ENCODE data around the gene OPCML. TPM values are rescaled to one million over a fixed set of nuclear protein-coding genes. Genes with fewer than 3 reads are reported as not detected.

Gene OPCML
- total and polyA plus RNA-seq, 7 donors: 0.01 to 0.80 (median 0.07) TPM; not detected in 4

GRCh38 chr11:132858223-132858622 lies 674.1 kb downstream of the OPCML start:
- intact Hi-C loops (cut with DNase I): no loop called here
- DNase-seq (no peak), ATAC-seq (no peak)
- H3K9me3 ChIP-seq: no peaks in the 10 kb centered on the region
- no peak overlapping the region for H3K27ac ChIP-seq
- no peak overlapping the region for H3K4me3 ChIP-seq
- no peaks in the 10 kb centered on the region for H3K36me3 ChIP-seq (ENCODE audit: insufficient read depth in 1 of 2, low read depth in 1 of 2)
- 6 to 16% (median 11%) methylated on average over 5 of the region's 5 CpGs for WGBS, 3 donors
- TF ChIP-seq, protein P1, sequence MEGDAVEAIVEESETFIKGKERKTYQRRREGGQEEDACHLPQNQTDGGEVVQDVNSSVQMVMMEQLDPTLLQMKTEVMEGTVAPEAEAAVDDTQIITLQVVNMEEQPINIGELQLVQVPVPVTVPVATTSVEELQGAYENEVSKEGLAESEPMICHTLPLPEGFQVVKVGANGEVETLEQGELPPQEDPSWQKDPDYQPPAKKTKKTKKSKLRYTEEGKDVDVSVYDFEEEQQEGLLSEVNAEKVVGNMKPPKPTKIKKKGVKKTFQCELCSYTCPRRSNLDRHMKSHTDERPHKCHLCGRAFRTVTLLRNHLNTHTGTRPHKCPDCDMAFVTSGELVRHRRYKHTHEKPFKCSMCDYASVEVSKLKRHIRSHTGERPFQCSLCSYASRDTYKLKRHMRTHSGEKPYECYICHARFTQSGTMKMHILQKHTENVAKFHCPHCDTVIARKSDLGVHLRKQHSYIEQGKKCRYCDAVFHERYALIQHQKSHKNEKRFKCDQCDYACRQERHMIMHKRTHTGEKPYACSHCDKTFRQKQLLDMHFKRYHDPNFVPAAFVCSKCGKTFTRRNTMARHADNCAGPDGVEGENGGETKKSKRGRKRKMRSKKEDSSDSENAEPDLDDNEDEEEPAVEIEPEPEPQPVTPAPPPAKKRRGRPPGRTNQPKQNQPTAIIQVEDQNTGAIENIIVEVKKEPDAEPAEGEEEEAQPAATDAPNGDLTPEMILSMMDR (IDR thresholded peaks at IDR 0.05): no peak
- H3K27me3 ChIP-seq (ENCODE audit: insufficient read depth in 3 of 3, low read length in 2 of 3): no peaks in the 10 kb centered on the region
- no peaks in the 10 kb centered on the region for H3K4me1 ChIP-seq

DNA sequence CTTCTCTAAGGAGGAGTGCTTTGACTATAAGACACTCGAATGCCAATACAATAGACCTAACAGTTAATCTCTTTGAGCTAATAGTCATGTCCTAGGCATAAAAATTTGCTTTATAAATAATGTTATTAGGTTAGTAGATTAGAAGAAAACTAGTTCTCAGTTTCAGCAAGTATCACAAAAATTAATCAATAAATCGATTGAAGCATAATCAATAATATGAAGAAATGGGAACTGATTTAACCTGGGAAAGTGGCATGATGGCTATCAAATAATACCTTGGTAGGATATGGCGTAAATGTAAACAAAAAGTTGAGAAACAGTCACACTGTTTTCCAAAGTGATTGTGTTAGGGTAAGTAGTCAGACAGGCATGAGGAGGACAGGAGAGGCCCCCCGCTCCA lies 676.3 kb downstream of the OPCML start:
- Histone ChIP-seq H3K4me3 (no peak overlapping the region), H3K9me3 (no peaks in the 10 kb centered on the region), H3K27ac (no peak overlapping the region), H3K36me3 (ENCODE audit: insufficient read depth in 1 of 2, low read depth in 1 of 2) (no peaks in the 10 kb centered on the region), H3K4me1 (no peaks in the 10 kb centered on the region), H3K27me3 (ENCODE audit: insufficient read depth in 3 of 3, low read length in 2 of 3) (no peaks in the 10 kb centered on the region)
- no peak for DNase-seq
- TF ChIP-seq, protein P1 (IDR thresholded peaks at IDR 0.05): no peak
- 81 to 96% (median 94%) methylated on average over 4 of the region's 4 CpGs for WGBS, 3 donors
- intact Hi-C loops (cut with DNase I): no loop called here
- no peak for ATAC-seq

- H3K4me3 ChIP-seq: no peak overlapping the region
- WGBS, 3 donors: 91 to 96% (median 94%) methylated on average over 3 of the region's 3 CpGs
Observed at GRCh38 chr11:132855516-132855915, 676.8 kb downstream of the OPCML start.

DNA sequence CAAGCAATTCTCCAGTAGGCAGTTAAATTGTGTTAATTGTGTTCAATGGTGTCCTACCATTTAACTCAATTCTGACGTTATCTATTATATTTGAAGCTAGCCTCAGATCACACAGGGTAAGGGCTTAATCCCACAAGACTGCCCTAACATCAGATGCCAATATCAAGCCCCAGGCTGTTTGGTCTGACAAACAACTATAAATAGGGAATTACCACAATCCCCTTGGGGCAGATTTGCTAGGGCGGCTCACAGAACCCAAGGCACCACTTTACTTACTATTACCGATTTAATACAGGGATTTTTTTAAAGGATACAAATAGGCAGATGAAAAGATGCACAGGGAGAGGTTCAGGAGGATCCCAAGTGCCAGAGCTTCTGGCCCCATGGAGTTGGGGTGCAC lies 678.4 kb downstream of the OPCML start:
- 73 to 83% (median 77%) methylated on average over 3 of the region's 3 CpGs for WGBS, 3 donors
- Histone ChIP-seq H3K36me3 (ENCODE audit: insufficient read depth in 1 of 2, low read depth in 1 of 2) (no peaks in the 10 kb centered on the region), H3K9me3 (no peaks in the 10 kb centered on the region), H3K4me1 (no peaks in the 10 kb centered on the region), H3K27me3 (ENCODE audit: insufficient read depth in 3 of 3, low read length in 2 of 3) (no peaks in the 10 kb centered on the region), H3K27ac (no peak overlapping the region), H3K4me3 (no peak overlapping the region)
- TF ChIP-seq, protein P1 (IDR thresholded peaks at IDR 0.05): no peak
- ATAC-seq (no peak), DNase-seq (no peak)
- intact Hi-C loops (cut with DNase I): no loop called here

More at GRCh38 chr11:132855516-132855915, 676.8 kb downstream of the OPCML start:
- DNase-seq (no peak), ATAC-seq (no peak)
- no peak overlapping the region for H3K27ac ChIP-seq
- H3K36me3 ChIP-seq (ENCODE audit: insufficient read depth in 1 of 2, low read depth in 1 of 2): no peaks in the 10 kb centered on the region
- no peaks in the 10 kb centered on the region for H3K27me3 ChIP-seq (ENCODE audit: insufficient read depth in 3 of 3, low read length in 2 of 3)
- H3K4me1 ChIP-seq: no peaks in the 10 kb centered on the region
- intact Hi-C loops (cut with DNase I): no loop called here
- TF ChIP-seq, protein P1 (IDR thresholded peaks at IDR 0.05): no peak
- no peaks in the 10 kb centered on the region for H3K9me3 ChIP-seq

DNA sequence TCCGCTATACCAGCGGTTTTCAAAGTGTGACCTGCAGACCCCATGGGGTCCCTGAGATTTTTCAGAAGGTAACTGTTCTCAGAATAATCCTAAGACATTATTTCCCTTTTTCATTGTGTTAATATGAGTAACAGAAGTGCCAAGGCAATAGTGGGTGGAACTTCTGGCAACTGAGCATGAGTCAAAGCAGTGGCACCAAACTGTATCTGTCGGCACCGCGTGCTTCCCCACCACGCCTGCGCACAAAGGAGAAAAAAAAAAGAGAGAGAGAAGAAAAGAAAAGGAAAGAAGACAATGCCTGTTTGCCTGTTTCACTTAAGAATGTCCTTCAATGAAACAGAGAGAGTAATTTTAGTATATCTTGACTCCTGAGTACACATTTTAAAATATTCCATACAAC lies 679.9 kb downstream of the OPCML start:
- no peaks in the 10 kb centered on the region for H3K9me3 ChIP-seq
- 90 to 96% (median 93%) methylated on average over 7 of the region's 7 CpGs for WGBS, 3 donors
- no peaks in the 10 kb centered on the region for H3K27me3 ChIP-seq (ENCODE audit: insufficient read depth in 3 of 3, low read length in 2 of 3)
- H3K27ac ChIP-seq: no peak overlapping the region
- no peaks in the 10 kb centered on the region for H3K36me3 ChIP-seq (ENCODE audit: insufficient read depth in 1 of 2, low read depth in 1 of 2)
- H3K4me3 ChIP-seq: no peak overlapping the region
- no peaks in the 10 kb centered on the region for H3K4me1 ChIP-seq
- DNase-seq (no peak), ATAC-seq (no peak)
- intact Hi-C loops (cut with DNase I): no loop called here
- TF ChIP-seq, protein P1 (IDR thresholded peaks at IDR 0.05): no peak

Data from psoas muscle (tissue), 8 donors.